SK-N-SH treated with all-trans-retinoic acid at 6 μM for 48 hours (cell line): ENCODE measurements around the gene SIX3.

ENCODE experiments used
- ARNTL ChIP-seq: fragments of 450-650 bp; formaldehyde crosslinking; IDR thresholded peaks from 2 replicates; pipeline ENCODE4 v1.5.0; 2020; ENCODE audit warnings: low read depth, mild to moderate bottlenecking, moderate library complexity, borderline replicate concordance
- CSRNP3 ChIP-seq: fragments of 250-450 bp; sonication (Bioruptor Pico); IDR thresholded peaks from 2 replicates; pipeline ENCODE4 v1.5.1; 2021; ENCODE audit warnings: mild to moderate bottlenecking, moderate library complexity
- GLIS3 ChIP-seq: fragments of 250-450 bp; sonication (Bioruptor Pico); IDR thresholded peaks from 2 replicates; pipeline ENCODE4 v1.5.0; 2020; ENCODE audit warnings: mild to moderate bottlenecking, moderate library complexity
- ISL1 ChIP-seq: fragments of 250-450 bp; sonication (Bioruptor Pico); IDR thresholded peaks from 2 replicates; pipeline ENCODE4 v2.1.2; 2022; ENCODE audit warnings: mild to moderate bottlenecking, moderate library complexity
- PATZ1 ChIP-seq: fragments of 250-450 bp; sonication (Bioruptor Pico); IDR thresholded peaks from 2 replicates; pipeline ENCODE4 v1.8.0; 2020; ENCODE audit warnings: mild to moderate bottlenecking, moderate library complexity, borderline replicate concordance
- RARB ChIP-seq: fragments of 250-450 bp; sonication (Bioruptor Pico); IDR thresholded peaks from 2 replicates; pipeline ENCODE4 v1.8.0; 2021; ENCODE audit warnings: mild to moderate bottlenecking, moderate library complexity
- TCF4 ChIP-seq: fragments of 250-450 bp; sonication (Bioruptor Pico); IDR thresholded peaks from 2 replicates; pipeline ENCODE4 v1.8.0; 2021; ENCODE audit warnings: mild to moderate bottlenecking, moderate library complexity, borderline replicate concordance
- TOX ChIP-seq: fragments of 250-450 bp; sonication (Bioruptor Pico); IDR thresholded peaks from 2 replicates; pipeline ENCODE4 v1.8.0; 2021; ENCODE audit warnings: mild to moderate bottlenecking, moderate library complexity, borderline replicate concordance
- ZFP30 ChIP-seq: fragments of 450-650 bp; formaldehyde crosslinking; IDR thresholded peaks from 2 replicates; pipeline ENCODE4 v1.5.0; 2022; ENCODE audit warnings: mild to moderate bottlenecking, moderate library complexity
- ZNF8 ChIP-seq: fragments of 450-650 bp; formaldehyde crosslinking; IDR thresholded peaks from 2 replicates; pipeline ENCODE4 v1.5.0; 2020; ENCODE audit warnings: mild to moderate bottlenecking, moderate library complexity

- TF ChIP-seq ZNF8 (CRISPR knock-in tag), result no peak
- no peak for TF ChIP-seq TOX (CRISPR knock-in tag)
- no peak for TF ChIP-seq PATZ1
- TF ChIP-seq GLIS3 (CRISPR knock-in tag), result no peak
- no peak for TF ChIP-seq CSRNP3
- no peak for TF ChIP-seq ISL1 (CRISPR knock-in tag)
- TF ChIP-seq TCF4 (CRISPR knock-in tag), result no peak
- TF ChIP-seq RARB (CRISPR knock-in tag), result no peak
- no peak for TF ChIP-seq ARNTL (CRISPR knock-in tag)
- no peak for TF ChIP-seq ZFP30
Observed at GRCh38 chr2:44938287-44939105, 3.0 kb upstream of the SIX3 start.
